Measurements from ENCODE around the gene IVD. TPM values are rescaled to one million over a fixed set of nuclear protein-coding genes. Genes with fewer than 3 reads are reported as not detected.
A peak's percentile ranks its signal among the peaks of the same experiment; 100 is the strongest.

Gene IVD
- total and polyA plus RNA-seq, 2 of the 8 experiments (the other 6 are each of a cell fraction or from before 2014, with no cell fraction given), result 55.2 to 78.8 TPM

- no peak for TF ChIP-seq ASH2L (IDR thresholded peaks at IDR 0.05; ENCODE audit: low read length)
- peak; percentile 55; the same call in 1 of the 2 replicates for TF ChIP-seq TBP (IDR thresholded peaks at IDR 0.05; ENCODE audit: low read depth, low read length)
- TF ChIP-seq EZH2 (IDR thresholded peaks at IDR 0.05; ENCODE audit: low read depth, low read length, severe bottlenecking), result no peak
- TF ChIP-seq CREB1 (IDR thresholded peaks at IDR 0.05), result peak; percentile 95
- TF ChIP-seq JUN (IDR thresholded peaks at IDR 0.05; ENCODE audit: low read depth, low read length), result no peak
- TF ChIP-seq RAD21 (IDR thresholded peaks at IDR 0.05 in 1 of 2, conservative IDR thresholded peaks at IDR 0.05 in 1 of 2; ENCODE audit: low read depth in 2 of 2, low read length in 2 of 2), result peak; percentile 41 to 64
These were observed 37.6 kb upstream of the IVD start (continued) for GRCh38 chr15:40367686-40368611.
